Ishikawa (cell line): Measurements from ENCODE around the gene MAK.

Experiments used
- CEBPB ChIP-seq: IDR thresholded peaks from 2 replicates; pipeline ENCODE4 v1.6.1; 2012
- EP300 ChIP-seq: IDR thresholded peaks from 2 replicates; pipeline ENCODE4 v1.6.1; 2012; ENCODE audit warnings: borderline replicate concordance
- FOXM1 ChIP-seq: IDR thresholded peaks from 2 replicates; pipeline ENCODE4 v1.6.1; 2012; ENCODE audit warnings: low read depth, borderline replicate concordance
- MAX ChIP-seq: IDR thresholded peaks from 2 replicates; pipeline ENCODE4 v1.6.1; 2012
- REST ChIP-seq: IDR thresholded peaks from 2 replicates; pipeline ENCODE4 v1.6.1; 2012; ENCODE audit warnings: low read depth, mild to moderate bottlenecking
- TAF1 ChIP-seq: IDR thresholded peaks from 2 replicates; pipeline ENCODE4 v1.6.1; 2012; ENCODE audit warnings: low read depth, mild to moderate bottlenecking
- TCF12 ChIP-seq: IDR thresholded peaks from 2 replicates; pipeline ENCODE4 v1.6.1; 2012; ENCODE audit warnings: low read depth
- TEAD4 ChIP-seq: IDR thresholded peaks from 2 replicates; pipeline ENCODE4 v1.6.1; 2012
- YY1 ChIP-seq: IDR thresholded peaks from 2 replicates; pipeline ENCODE4 v1.6.1; 2012; ENCODE audit warnings: low read depth
- ZBTB7A ChIP-seq: IDR thresholded peaks from 2 replicates; pipeline ENCODE4 v1.6.1; 2012; ENCODE audit warnings: low read depth

GRCh38 chr6:10843554-10843953 lies 5.2 kb upstream of the MAK start:
- TF ChIP-seq YY1 (no peak), REST (no peak), CEBPB (no peak), ZBTB7A (no peak), FOXM1 (no peak), EP300 (no peak), TEAD4 (no peak), MAX (no peak), TCF12 (no peak), TAF1 (no peak)
